GM18951 (cell line): Measurements from ENCODE around the gene LYZL4.

Source experiments
- POLR2A ChIP-seq: IDR thresholded peaks from 4 replicates; pipeline ENCODE4 v1.6.1; 2011; ENCODE audit warnings: mild to moderate bottlenecking; ENCODE audit not compliant: insufficient read length, insufficient read depth; ENCODE audit errors: extremely low read depth
- in situ Hi-C: fragments of 300-500 bp; cut with MboI; formaldehyde crosslinking; loops from one replicate; pipeline ENCODE4 v1.12.0; 2022; ENCODE audit warnings: low sequenced_read_pairs, mixed read lengths, inconsistent platforms; ENCODE audit not compliant: unreplicated experiment

Gene LYZL4

GRCh38 chr3:42412526-42413155 is 2.2 kb upstream of the LYZL4 start:
- in situ Hi-C loops = no loop called here
- TF ChIP-seq POLR2A = no peak

GRCh38 chr3:42411429-42411828 is 1.0 kb upstream of the LYZL4 start:
- TF ChIP-seq POLR2A = no peak
- in situ Hi-C loops = no loop called here

- TF ChIP-seq POLR2A = no peak
- in situ Hi-C loops = no loop called here
Measured at GRCh38 chr3:42408156-42408555, 2.3 kb downstream of the LYZL4 start.

GRCh38 chr3:42406727-42407450 is 3.5 kb downstream of the LYZL4 start:
- no peak for TF ChIP-seq POLR2A
- in situ Hi-C loops = no loop called here

- in situ Hi-C loops = no loop called here
- TF ChIP-seq POLR2A = no peak
Measured at GRCh38 chr3:42405857-42406256, 4.6 kb downstream of the LYZL4 start.

GRCh38 chr3:42403737-42404136 is 6.7 kb downstream of the LYZL4 start:
- no peak for TF ChIP-seq POLR2A
- in situ Hi-C loops = no loop called here

DNA sequence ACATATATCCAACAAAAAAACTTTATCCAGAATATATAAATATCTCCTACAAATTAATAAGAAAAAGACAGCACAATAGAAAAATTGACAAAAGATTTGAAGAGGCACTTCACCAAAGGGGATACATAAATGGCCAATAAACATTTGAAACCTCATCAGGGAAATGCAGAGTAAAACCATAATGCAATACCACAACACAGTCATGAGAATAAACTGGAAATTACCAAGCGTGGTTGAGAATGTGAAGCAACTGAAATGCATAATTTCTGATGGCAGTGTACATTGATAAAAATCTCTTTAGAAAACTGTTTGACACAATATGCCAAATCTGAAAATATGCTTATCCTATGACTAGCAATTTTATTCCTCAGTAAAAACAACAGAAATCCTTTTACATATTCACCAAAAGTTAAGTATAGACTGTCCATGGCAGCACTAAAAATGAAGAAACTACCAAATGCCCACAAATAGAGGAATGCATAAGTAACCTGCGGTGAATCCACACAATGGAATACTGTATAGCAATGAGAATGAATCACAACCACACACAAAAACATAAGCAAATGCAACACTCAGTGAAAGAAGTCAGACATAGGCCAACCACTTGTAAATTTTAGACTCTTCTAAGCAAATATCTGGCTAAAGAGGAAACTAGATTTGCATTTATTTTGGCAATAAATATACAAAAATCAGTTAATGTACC is 7.9 kb downstream of the LYZL4 start:
- TF ChIP-seq POLR2A = no peak
- in situ Hi-C loops = no loop called here

DNA sequence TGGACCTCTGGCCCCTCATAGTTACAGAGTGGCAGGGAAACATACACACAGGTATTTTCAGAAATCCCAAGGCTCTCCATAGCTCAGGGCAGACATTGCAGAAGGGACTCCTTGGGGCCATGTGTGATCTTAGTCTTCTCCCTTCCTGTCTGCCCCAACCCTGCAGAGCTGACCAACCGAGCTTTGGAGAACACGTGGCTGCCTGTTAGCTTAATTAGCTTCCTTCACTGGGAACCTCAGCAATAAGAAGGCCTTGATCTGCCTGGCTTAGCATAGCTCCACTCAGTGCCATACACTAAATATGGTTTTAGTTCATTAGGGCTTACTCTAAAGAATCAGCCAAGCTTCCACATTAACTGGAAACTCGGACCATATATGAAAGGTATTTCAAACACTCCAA is 12.3 kb downstream of the LYZL4 start:
- TF ChIP-seq POLR2A = no peak
- in situ Hi-C loops = no loop called here

GRCh38 chr3:42397644-42398043 is 12.8 kb downstream of the LYZL4 start:
- no peak for TF ChIP-seq POLR2A
- in situ Hi-C loops = no loop called here

- in situ Hi-C loops = no loop called here
- TF ChIP-seq POLR2A = no peak
Measured at GRCh38 chr3:42394579-42395288, 15.7 kb downstream of the LYZL4 start.

- no peak for TF ChIP-seq POLR2A
- in situ Hi-C loops = no loop called here
Measured at GRCh38 chr3:42387802-42388651, 22.4 kb downstream of the LYZL4 start.

DNA sequence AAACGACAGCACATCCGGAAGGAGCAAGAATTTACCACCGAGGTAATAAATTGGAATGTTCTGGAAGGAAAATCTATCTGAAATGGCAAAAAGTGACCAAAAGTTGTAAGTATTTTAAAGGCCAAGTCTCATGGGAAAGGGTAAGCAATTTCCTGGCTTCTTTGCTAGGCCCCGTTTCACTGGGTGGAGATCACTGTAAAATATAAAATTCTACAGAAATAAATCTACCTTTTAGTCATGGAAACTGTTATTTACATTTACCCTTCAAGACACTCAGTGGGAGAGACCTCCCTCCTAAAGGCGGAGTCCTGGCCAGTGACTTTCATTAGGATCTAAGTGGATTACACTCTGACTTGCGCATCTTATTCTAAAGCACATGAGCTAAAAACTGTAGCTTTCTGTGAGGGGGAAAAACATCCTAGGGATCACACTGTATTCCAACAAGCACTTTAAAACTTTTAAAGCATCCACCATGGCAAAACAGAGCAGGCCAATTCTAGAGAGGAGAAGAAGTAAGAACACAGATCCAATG is 28.8 kb downstream of the LYZL4 start:
- no peak for TF ChIP-seq POLR2A
- in situ Hi-C loops = no loop called here
